ENCODE results near the gene EXOC1L.

The EXOC1L gene

GRCh38 chr4:55801498-55801897 is 18.1 kb upstream of the EXOC1L start:
- no peak overlapping the region for H3K4me3 ChIP-seq (ENCODE audit: low read depth, low read length)
- H3K9me3 ChIP-seq (ENCODE audit: control insufficient read depth, low read length): no peaks in the 10 kb centered on the region
- H3K4me1 ChIP-seq: no peaks in the 10 kb centered on the region
- no peaks in the 10 kb centered on the region for H3K36me3 ChIP-seq (ENCODE audit: control insufficient read depth, insufficient read depth, low read length)
- TF ChIP-seq CTCF (IDR thresholded peaks at IDR 0.05): no peak
- H3K9ac ChIP-seq: no peak overlapping the region
- H3K27ac ChIP-seq: no peak overlapping the region
- H3K27me3 ChIP-seq (ENCODE audit: control insufficient read depth, insufficient read depth, low read length): no peaks in the 10 kb centered on the region
- H3K79me2 ChIP-seq: no peaks in the 10 kb centered on the region
- no peak overlapping the region for H3K4me2 ChIP-seq (ENCODE audit: low read length)
- H2AFZ ChIP-seq: no peak overlapping the region

- Histone ChIP-seq H3K9ac (no peak overlapping the region), H3K36me3 (ENCODE audit: control insufficient read depth, insufficient read depth, low read length) (no peaks in the 10 kb centered on the region), H3K4me1 (no peaks in the 10 kb centered on the region), H3K4me3 (ENCODE audit: low read depth, low read length) (no peak overlapping the region), H3K27me3 (ENCODE audit: control insufficient read depth, insufficient read depth, low read length) (no peaks in the 10 kb centered on the region), H2AFZ (no peak overlapping the region), H3K4me2 (ENCODE audit: low read length) (no peak overlapping the region), H3K79me2 (no peaks in the 10 kb centered on the region), H3K27ac (no peak overlapping the region), H3K9me3 (ENCODE audit: control insufficient read depth, low read length) (no peaks in the 10 kb centered on the region)
- TF ChIP-seq CTCF (IDR thresholded peaks at IDR 0.05): no peak
Measured at GRCh38 chr4:55807556-55807955, 12.0 kb upstream of the EXOC1L start.

- Histone ChIP-seq H3K9me3 (ENCODE audit: control insufficient read depth, low read length) (no peaks in the 10 kb centered on the region), H3K27me3 (ENCODE audit: control insufficient read depth, insufficient read depth, low read length) (no peaks in the 10 kb centered on the region), H3K27ac (no peak overlapping the region), H3K4me1 (no peaks in the 10 kb centered on the region), H2AFZ (no peak overlapping the region), H3K4me2 (ENCODE audit: low read length) (no peak overlapping the region), H3K9ac (no peak overlapping the region), H3K4me3 (ENCODE audit: low read depth, low read length) (no peak overlapping the region), H3K79me2 (no peaks in the 10 kb centered on the region), H3K36me3 (ENCODE audit: control insufficient read depth, insufficient read depth, low read length) (no peaks in the 10 kb centered on the region)
- no peak for TF ChIP-seq CTCF (IDR thresholded peaks at IDR 0.05)
Measured at GRCh38 chr4:55808186-55808585, 11.4 kb upstream of the EXOC1L start.

GRCh38 chr4:55808632-55809031 is 11.0 kb upstream of the EXOC1L start:
- Histone ChIP-seq H2AFZ (no peak overlapping the region), H3K27me3 (ENCODE audit: control insufficient read depth, insufficient read depth, low read length) (no peaks in the 10 kb centered on the region), H3K9ac (no peak overlapping the region), H3K4me2 (ENCODE audit: low read length) (no peak overlapping the region), H3K9me3 (ENCODE audit: control insufficient read depth, low read length) (no peaks in the 10 kb centered on the region), H3K27ac (no peak overlapping the region), H3K4me1 (no peaks in the 10 kb centered on the region), H3K36me3 (ENCODE audit: control insufficient read depth, insufficient read depth, low read length) (no peaks in the 10 kb centered on the region), H3K79me2 (no peaks in the 10 kb centered on the region), H3K4me3 (ENCODE audit: low read depth, low read length) (no peak overlapping the region)
- no peak for TF ChIP-seq CTCF (IDR thresholded peaks at IDR 0.05)

GRCh38 chr4:55817691-55818090 is 1.9 kb upstream of the EXOC1L start:
- H3K79me2 ChIP-seq: no peaks in the 10 kb centered on the region
- H2AFZ ChIP-seq: no peak overlapping the region
- no peak for TF ChIP-seq CTCF (IDR thresholded peaks at IDR 0.05)
- no peak overlapping the region for H3K4me3 ChIP-seq (ENCODE audit: low read depth, low read length)
- H3K4me1 ChIP-seq: no peaks in the 10 kb centered on the region
- H3K36me3 ChIP-seq (ENCODE audit: control insufficient read depth, insufficient read depth, low read length): no peaks in the 10 kb centered on the region
- no peak overlapping the region for H3K4me2 ChIP-seq (ENCODE audit: low read length)
- no peaks in the 10 kb centered on the region for H3K9me3 ChIP-seq (ENCODE audit: control insufficient read depth, low read length)
- H3K27ac ChIP-seq: no peak overlapping the region
- no peaks in the 10 kb centered on the region for H3K27me3 ChIP-seq (ENCODE audit: control insufficient read depth, insufficient read depth, low read length)
- no peak overlapping the region for H3K9ac ChIP-seq
